CD14-positive monocyte (primary cell): ENCODE results near the gene RNPS1. TPM values are rescaled to one million over a fixed set of nuclear protein-coding genes. Genes with fewer than 3 reads are reported as not detected.

Source experiments
- DNase-seq, 3 donors: peaks; one replicate each; pipeline ENCODE4 v3.0.0-alpha.2; 2011 to 2022
- H2AFZ ChIP-seq: 2 replicates; pipeline ENCODE4 v1.6.0; 2012; ENCODE audit warnings: mild to moderate bottlenecking, low read depth, low read length, inconsistent platforms; ENCODE audit not compliant: insufficient read depth, poor library complexity, severe bottlenecking
- H3K27ac ChIP-seq, 2 donors: 1 replicate in 1 of 2; 2 replicates in 1 of 2; pipeline ENCODE4 v1.5.1; 2012 to 2013; ENCODE audit warnings: low read length in 2 of 2, control low read depth in 1 of 2, inconsistent platforms in 1 of 2, low read depth in 1 of 2, mild to moderate bottlenecking in 1 of 2
- H3K27me3 ChIP-seq, 2 donors: one replicate each; pipeline versions ENCODE4 v1.6.0 to v1.6.1; 2011 to 2013; ENCODE audit warnings: low read length in 2 of 2; ENCODE audit not compliant: control insufficient read depth in 2 of 2, insufficient read depth in 2 of 2
- H3K36me3 ChIP-seq, 2 donors: replicated peaks in 1 of 2; 1 replicate in 1 of 2; 2 replicates in 1 of 2; pipeline versions ENCODE4 v1.5.1 to v1.6.1; 2012 to 2013; ENCODE audit warnings: low read length in 2 of 2, control low read depth in 1 of 2, inconsistent platforms in 1 of 2, mild to moderate bottlenecking in 1 of 2; ENCODE audit not compliant: insufficient read depth in 2 of 2, control insufficient read depth in 1 of 2
- H3K4me1 ChIP-seq, 2 donors: 1 replicate in 1 of 2; 2 replicates in 1 of 2; pipeline versions ENCODE4 v1.5.1 to v1.6.1; 2012 to 2013; ENCODE audit warnings: low read length in 2 of 2, control low read depth in 1 of 2, inconsistent platforms in 1 of 2, mild to moderate bottlenecking in 1 of 2, moderate library complexity in 1 of 2; ENCODE audit not compliant: insufficient read depth in 2 of 2, control insufficient read depth in 1 of 2
- H3K4me2 ChIP-seq: replicated peaks from 2 replicates; pipeline ENCODE3; 2012; ENCODE audit warnings: low read length, moderate library complexity, mild to moderate bottlenecking; ENCODE audit not compliant: poor library complexity, severe bottlenecking; ENCODE audit errors: extremely low read depth
- H3K4me3 ChIP-seq, 3 experiments: fragments of 200-600 bp in 1 of 3; sonication (generic) in 1 of 3; replicated peaks in 1 of 3; 1 replicate in 2 of 3; 2 replicates in 1 of 3; pipeline ENCODE4 v1.5.1; 2011 to 2013; ENCODE audit warnings: low read length in 3 of 3, mild to moderate bottlenecking in 3 of 3, control low read depth in 2 of 3, low read depth in 2 of 3, inconsistent platforms in 1 of 3, moderate library complexity in 1 of 3
- H3K79me2 ChIP-seq: 2 replicates; pipeline ENCODE4 v1.6.0; 2012; ENCODE audit warnings: mild to moderate bottlenecking, control low read depth, inconsistent platforms, low read length, moderate library complexity; ENCODE audit not compliant: insufficient read depth
- H3K9ac ChIP-seq: 2 replicates; pipeline ENCODE4 v1.6.0; 2017; ENCODE audit warnings: low read length, mild to moderate bottlenecking; ENCODE audit not compliant: insufficient read depth, poor library complexity, severe bottlenecking
- H3K9me3 ChIP-seq, 2 donors: replicated peaks in 1 of 2; 1 replicate in 1 of 2; 2 replicates in 1 of 2; pipeline versions ENCODE4 v1.5.1 to v1.6.1; 2012 to 2013; ENCODE audit warnings: low read length in 2 of 2, control low read depth in 1 of 2; ENCODE audit not compliant: control insufficient read depth in 1 of 2, insufficient read depth in 1 of 2
- H4K20me1 ChIP-seq: 2 replicates; pipeline ENCODE4 v1.6.0; 2012; ENCODE audit warnings: mild to moderate bottlenecking, low read length, control low read depth, moderate library complexity; ENCODE audit not compliant: insufficient read depth
- H3K27ac Mint-ChIP-seq, 7 donors: one replicate each; pipeline ENCODE4 v1.8.0; 2020; ENCODE audit warnings: mild to moderate bottlenecking in 7 of 7, mixed read lengths in 7 of 7, moderate library complexity in 6 of 7, inconsistent platforms in 2 of 7
- H3K27me3 Mint-ChIP-seq, 3 donors: one replicate each; pipeline ENCODE4 v1.8.0; 2021 to 2022; ENCODE audit warnings: low read depth in 3 of 3, mild to moderate bottlenecking in 3 of 3, mixed read lengths in 3 of 3, moderate library complexity in 3 of 3, inconsistent platforms in 1 of 3
- H3K36me3 Mint-ChIP-seq, 2 donors: one replicate each; pipeline ENCODE4 v1.8.0; 2020; ENCODE audit warnings: mixed read lengths in 2 of 2, inconsistent platforms in 1 of 2, mild to moderate bottlenecking in 1 of 2
- H3K4me1 Mint-ChIP-seq: one replicate; pipeline ENCODE4 v1.8.0; 2020; ENCODE audit warnings: mild to moderate bottlenecking, mixed read lengths
- H3K4me3 Mint-ChIP-seq, 2 donors: one replicate each; pipeline ENCODE4 v1.8.0; 2020; ENCODE audit warnings: mild to moderate bottlenecking in 2 of 2, mixed read lengths in 2 of 2, moderate library complexity in 1 of 2
- H3K9me3 Mint-ChIP-seq, 7 donors: one replicate each; pipeline ENCODE4 v1.8.0; 2020 to 2022; ENCODE audit warnings: mixed read lengths in 7 of 7, mild to moderate bottlenecking in 6 of 7, moderate library complexity in 6 of 7, inconsistent platforms in 2 of 7
- CTCF ChIP-seq: fragments of 200-600 bp; IDR thresholded peaks from one replicate; pipeline ENCODE4 v1.8.0; 2022; ENCODE audit warnings: antibody characterized with exemption, mild to moderate bottlenecking
- WGBS: methylation state at CpG from one replicate; pipeline ENCODE4 v1.1.5; 2013; ENCODE audit warnings: missing lambda C conversion rate; ENCODE audit not compliant: insufficient coverage; 5-methylcytosine and 5-hydroxymethylcytosine counted together
- intact Hi-C, 2 donors: fragments of 100-400 bp; cut with micrococcal nuclease; formaldehyde crosslinking; loops; one replicate each; pipeline versions ENCODE4 v1.15.0 to v1.15.1; 2023
- polyA minus RNA-seq: library from RNA; depleted of rRNA, polyadenylated mRNA; stranded (reverse); fragments of >200 nt; gene quantifications from 2 replicates; pipeline ENCODE4 v1.2.3, GENCODE V29; 2012
- polyA plus RNA-seq, 3 donors: library from polyadenylated mRNA; depleted of rRNA in 1 of 3; unstranded in 2 of 3; stranded (reverse) in 1 of 3; fragments of 300-500 nt in 2 of 3; fragments of >200 nt in 1 of 3; fragmentation: Illumina TruSeq in 2 of 3; gene quantifications; 1 replicate in 2 of 3; 2 replicates in 1 of 3; pipeline ENCODE4 v1.2.3, GENCODE V29; 2012 to 2021
- total RNA-seq, 12 experiments: library from RNA in 1 of 12; stranded (reverse) in 1 of 12; fragments of 120-200 nt in 1 of 12; gene quantifications; one replicate each; pipeline ENCODE4 v1.2.4 and lab custom pipeline; 2013 to 2026; ENCODE audit warnings: mixed read lengths in 6 of 12, inconsistent platforms in 1 of 12

The RNPS1 gene
- total RNA-seq (2013): 82.6 TPM
- polyA plus RNA-seq (100 to 1,000 TPM in 2 of 3 donors, 10 to 100 TPM in 1; 93.7 to 176 (median 106) TPM), polyA minus RNA-seq (81.0 and 132 TPM in 2 replicates), total RNA-seq (lab: John Stamatoyannopoulos, UW) (38.1 to 97.5 (median 69.3) reads per million in 11 experiments)

- Mint-ChIP-seq H3K4me1 (peaks cover 39% of the 10 kb centered on the region), H3K9me3 (no peaks in the 10 kb centered on the region), H3K4me3 (peak within 1 kb of the TSS; percentile 86 to 96), H3K36me3 (peaks cover 16 to 23% of the 10 kb centered on the region in 2 donors), H3K27ac (peak within 1 kb of the TSS; percentile 95 to 100 (median 99)), H3K27me3 (peaks cover 0 to 4% (median 2%) of the 10 kb centered on the region in 3 donors)
- peak within 1 kb of the TSS; percentile 94 for H3K4me2 ChIP-seq
- H3K9ac ChIP-seq: peak within 1 kb of the TSS; percentile 89
- peak within 1 kb of the TSS; percentile 92 to 97 for H3K27ac ChIP-seq
- H3K36me3 ChIP-seq: peaks cover 13 to 19% of the 10 kb centered on the region in 2 donors
- intact Hi-C loops: loop anchor here (5.0 kb wide), 3 partner anchors 46 to 239 kb away; partner anchors contain the start of genes MLST8 (in 2 of the 2) and E4F1 (in 1 of the 2)
- H3K4me3 ChIP-seq: peak within 1 kb of the TSS; percentile 67 to 88 (median 72)
- peak within 1 kb of the TSS; percentile 84 for H2AFZ ChIP-seq
- peaks cover 27 to 41% of the 10 kb centered on the region in 2 donors for H3K4me1 ChIP-seq
- H3K79me2 ChIP-seq: peaks cover 64% of the 10 kb centered on the region
- H3K9me3 ChIP-seq: no peaks in the 10 kb centered on the region
- H3K27me3 ChIP-seq: no peaks in the 10 kb centered on the region
- WGBS: under 1% methylated on average over 88 of the region's 88 CpGs
- DNase-seq: peak; percentile 93 to 98 (median 96)
- TF ChIP-seq CTCF: no peak
- H4K20me1 ChIP-seq: peaks cover 44% of the 10 kb centered on the region
Observed at GRCh38 chr16:2267913-2268666, at the start of gene RNPS1. RNPS1 (minus strand) TSS chr16:2268126; CDS start chr16:2264643, 3,483 bp downstream.

DNA sequence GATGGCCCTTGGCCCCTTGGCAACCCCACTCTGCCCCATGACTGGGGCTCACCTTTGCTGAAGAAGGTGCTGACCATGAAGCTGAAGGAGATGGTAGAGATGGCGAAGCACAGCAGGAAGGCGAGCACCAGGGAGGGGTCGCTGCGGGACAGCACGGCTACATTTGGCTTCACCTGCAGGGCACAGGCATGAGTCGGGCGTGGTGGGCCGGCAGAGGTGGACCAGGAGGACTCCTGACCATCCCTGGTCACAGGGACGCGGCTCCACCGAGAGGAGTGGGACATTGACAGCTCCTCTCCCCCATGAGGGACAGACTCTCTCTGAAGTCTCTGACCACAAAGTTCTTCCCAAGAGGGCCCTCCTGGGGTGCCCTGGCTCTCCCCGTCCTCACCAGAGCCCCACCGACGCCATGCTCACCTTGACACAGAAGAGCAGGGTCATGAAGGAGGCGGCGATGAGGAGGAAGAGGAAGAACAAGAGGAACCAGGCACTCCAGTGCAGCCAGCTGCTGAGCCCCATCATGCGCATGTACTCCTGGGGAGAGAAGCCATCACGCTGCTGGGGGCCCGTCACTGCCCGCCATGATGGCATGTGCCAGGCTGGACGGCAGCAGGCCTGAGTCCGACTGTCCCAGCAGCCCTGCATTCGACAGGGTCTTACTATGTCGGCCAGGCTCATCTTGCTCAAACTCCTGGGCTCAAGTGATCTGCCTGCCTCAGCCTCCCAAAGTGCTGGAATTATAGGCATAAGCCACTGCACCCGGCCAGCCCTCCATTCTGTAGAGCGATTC is 49.5 kb upstream of the RNPS1 start:
- Mint-ChIP-seq H3K4me3 (no peak overlapping the region), H3K27me3 (peaks cover 0 to 5% (median 0%) of the 10 kb centered on the region in 3 donors), H3K9me3 (no peaks in the 10 kb centered on the region), H3K36me3 (no peaks in the 10 kb centered on the region), H3K4me1 (no peaks in the 10 kb centered on the region), H3K27ac (no peak overlapping the region)
- H3K9ac ChIP-seq: no peak overlapping the region
- no peak for TF ChIP-seq CTCF
- H3K4me2 ChIP-seq: no peak overlapping the region
- no peak for DNase-seq
- H4K20me1 ChIP-seq: no peaks in the 10 kb centered on the region
- intact Hi-C loops: no loop called here
- H3K9me3 ChIP-seq: no peaks in the 10 kb centered on the region
- no peak overlapping the region for H2AFZ ChIP-seq
- 95% methylated on average over 20 of the region's 26 CpGs for WGBS
- no peaks in the 10 kb centered on the region for H3K4me1 ChIP-seq
- no peaks in the 10 kb centered on the region for H3K27me3 ChIP-seq
- H3K79me2 ChIP-seq: no peaks in the 10 kb centered on the region
- H3K4me3 ChIP-seq: no peak overlapping the region
- H3K36me3 ChIP-seq: no peaks in the 10 kb centered on the region
- H3K27ac ChIP-seq: no peak overlapping the region
